ENCODE measurements around the gene SHISA6. TPM values are rescaled to one million over a fixed set of nuclear protein-coding genes. Genes with fewer than 3 reads are reported as not detected.

The SHISA6 gene
- polyA plus RNA-seq, 1 donor (not counting 4 experiments of a cell fraction or from before 2014, with no cell fraction given): 2.2 TPM

- no peak overlapping the region for H3K9ac ChIP-seq (ENCODE audit: control insufficient read depth, extremely low read depth, insufficient read depth, low read length)
- H3K4me3 ChIP-seq (ENCODE audit: control insufficient read depth in 2 of 3, extremely low read depth in 1 of 3, insufficient read depth in 2 of 3, low read depth in 1 of 3, low read length in 3 of 3): no peak overlapping the region
- H3K4me2 ChIP-seq (ENCODE audit: control insufficient read depth, extremely low read depth, insufficient read depth, low read depth, low read length): no peak overlapping the region
- no peaks in the 10 kb centered on the region for H3K27me3 ChIP-seq (ENCODE audit: control insufficient read depth, extremely low read depth, insufficient read depth, low read length)
- no peaks in the 10 kb centered on the region for H3K4me1 ChIP-seq (ENCODE audit: control insufficient read depth, extremely low read depth, insufficient read depth, low read length)
- dilution Hi-C loops (cut with MboI; ENCODE audit: extremely low pct_ligation_motif_present, low sequenced_read_pairs): no loop called here
- no peaks in the 10 kb centered on the region for H3K9me3 ChIP-seq (ENCODE audit: control insufficient read depth, low read depth, low read length)
- TF ChIP-seq, protein P1, sequence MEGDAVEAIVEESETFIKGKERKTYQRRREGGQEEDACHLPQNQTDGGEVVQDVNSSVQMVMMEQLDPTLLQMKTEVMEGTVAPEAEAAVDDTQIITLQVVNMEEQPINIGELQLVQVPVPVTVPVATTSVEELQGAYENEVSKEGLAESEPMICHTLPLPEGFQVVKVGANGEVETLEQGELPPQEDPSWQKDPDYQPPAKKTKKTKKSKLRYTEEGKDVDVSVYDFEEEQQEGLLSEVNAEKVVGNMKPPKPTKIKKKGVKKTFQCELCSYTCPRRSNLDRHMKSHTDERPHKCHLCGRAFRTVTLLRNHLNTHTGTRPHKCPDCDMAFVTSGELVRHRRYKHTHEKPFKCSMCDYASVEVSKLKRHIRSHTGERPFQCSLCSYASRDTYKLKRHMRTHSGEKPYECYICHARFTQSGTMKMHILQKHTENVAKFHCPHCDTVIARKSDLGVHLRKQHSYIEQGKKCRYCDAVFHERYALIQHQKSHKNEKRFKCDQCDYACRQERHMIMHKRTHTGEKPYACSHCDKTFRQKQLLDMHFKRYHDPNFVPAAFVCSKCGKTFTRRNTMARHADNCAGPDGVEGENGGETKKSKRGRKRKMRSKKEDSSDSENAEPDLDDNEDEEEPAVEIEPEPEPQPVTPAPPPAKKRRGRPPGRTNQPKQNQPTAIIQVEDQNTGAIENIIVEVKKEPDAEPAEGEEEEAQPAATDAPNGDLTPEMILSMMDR (optimal IDR thresholded peaks at IDR 0.05 in 1 of 3, IDR thresholded peaks at IDR 0.05 in 1 of 3, conservative IDR thresholded peaks at IDR 0.05 in 1 of 3; ENCODE audit: extremely low read depth in 1 of 3, insufficient read depth in 2 of 3, low read length in 3 of 3): no peak
- H3K27ac ChIP-seq (ENCODE audit: control insufficient read depth, insufficient read depth, low read length): no peak overlapping the region
- no peaks in the 10 kb centered on the region for H4K20me1 ChIP-seq (ENCODE audit: control insufficient read depth, extremely low read depth, insufficient read depth, low read length)
- no peaks in the 10 kb centered on the region for H3K79me2 ChIP-seq (ENCODE audit: control insufficient read depth, insufficient read depth, low read length)
- no peaks in the 10 kb centered on the region for H3K36me3 ChIP-seq (ENCODE audit: control insufficient read depth in 2 of 2, extremely low read depth in 1 of 2, insufficient read depth in 2 of 2, low read length in 2 of 2)
- FAIRE-seq (no peak), DNase-seq (ENCODE audit: low read depth, low spot score) (no peak)
- H3K9me1 ChIP-seq (ENCODE audit: control insufficient read depth, extremely low read depth, insufficient read depth, low read length): no peaks in the 10 kb centered on the region
- no peak overlapping the region for H2AFZ ChIP-seq (ENCODE audit: control insufficient read depth, low read length)
Measured at GRCh38 chr17:11221721-11222120, 19.3 kb upstream of the SHISA6 start.

DNA sequence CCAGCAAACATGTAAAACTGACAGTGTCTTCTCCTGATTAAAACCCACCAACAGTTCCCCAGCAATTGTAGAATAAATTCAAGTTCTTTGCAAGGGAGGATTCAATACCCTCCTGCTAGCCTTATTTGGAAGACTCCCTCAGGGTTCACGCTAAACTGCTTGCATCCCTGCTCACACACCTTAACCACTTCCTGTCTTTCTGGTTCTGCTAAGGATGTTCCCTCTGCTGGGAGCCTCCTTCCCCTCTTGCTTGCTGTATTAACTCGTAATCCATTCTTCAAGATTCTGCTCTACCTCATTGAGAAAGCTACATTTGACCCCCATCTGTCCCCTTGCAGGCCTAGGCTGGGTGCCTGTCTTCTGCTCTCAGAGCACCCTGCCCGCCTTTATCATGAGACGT lies 2.3 kb upstream of the SHISA6 start:
- dilution Hi-C loops (cut with MboI; ENCODE audit: extremely low pct_ligation_motif_present, low sequenced_read_pairs): no loop called here
- no peak overlapping the region for H3K9ac ChIP-seq (ENCODE audit: control insufficient read depth, extremely low read depth, insufficient read depth, low read length)
- no peaks in the 10 kb centered on the region for H3K9me3 ChIP-seq (ENCODE audit: control insufficient read depth, low read depth, low read length)
- H3K9me1 ChIP-seq (ENCODE audit: control insufficient read depth, extremely low read depth, insufficient read depth, low read length): no peaks in the 10 kb centered on the region
- FAIRE-seq (peak; percentile 96), DNase-seq (ENCODE audit: low read depth, low spot score) (no peak)
- H3K4me2 ChIP-seq (ENCODE audit: control insufficient read depth, extremely low read depth, insufficient read depth, low read depth, low read length): peak overlapping the region; percentile 62
- TF ChIP-seq, protein P1 (optimal IDR thresholded peaks at IDR 0.05 in 1 of 3, IDR thresholded peaks at IDR 0.05 in 1 of 3, conservative IDR thresholded peaks at IDR 0.05 in 1 of 3; ENCODE audit: extremely low read depth in 1 of 3, insufficient read depth in 2 of 3, low read length in 3 of 3): no peak
- no peak for TF ChIP-seq EZH2 (IDR thresholded peaks at IDR 0.05; ENCODE audit: low read length)
- H2AFZ ChIP-seq (ENCODE audit: control insufficient read depth, low read length): peak overlapping the region; percentile 55
- no peaks in the 10 kb centered on the region for H3K79me2 ChIP-seq (ENCODE audit: control insufficient read depth, insufficient read depth, low read length)
- no peaks in the 10 kb centered on the region for H4K20me1 ChIP-seq (ENCODE audit: control insufficient read depth, extremely low read depth, insufficient read depth, low read length)
- H3K4me3 ChIP-seq (ENCODE audit: control insufficient read depth in 2 of 3, extremely low read depth in 1 of 3, insufficient read depth in 2 of 3, low read depth in 1 of 3, low read length in 3 of 3): peak overlapping the region in 1 of 3 experiments; percentile 58
- no peaks in the 10 kb centered on the region for H3K36me3 ChIP-seq (ENCODE audit: control insufficient read depth in 2 of 2, extremely low read depth in 1 of 2, insufficient read depth in 2 of 2, low read length in 2 of 2)
- peaks cover 4% of the 10 kb centered on the region for H3K27me3 ChIP-seq (ENCODE audit: control insufficient read depth, extremely low read depth, insufficient read depth, low read length)
- H3K4me1 ChIP-seq (ENCODE audit: control insufficient read depth, extremely low read depth, insufficient read depth, low read length): peaks cover 26% of the 10 kb centered on the region
- H3K27ac ChIP-seq (ENCODE audit: control insufficient read depth, insufficient read depth, low read length): no peak overlapping the region
